Neutrophil (primary cell): Measurements from ENCODE around the gene INPP1.

Experiments used
- H3K27ac ChIP-seq: fragments of 200-600 bp; sonication (generic); 2 replicates; pipeline ENCODE4 v1.5.1; 2016; ENCODE audit warnings: mild to moderate bottlenecking, moderate library complexity
- H3K27me3 ChIP-seq: fragments of 200-600 bp; sonication (generic); 2 replicates; pipeline ENCODE4 v1.6.0; 2016; ENCODE audit warnings: mild to moderate bottlenecking
- H3K36me3 ChIP-seq: fragments of 200-600 bp; sonication (generic); 2 replicates; pipeline ENCODE4 v1.5.1; 2017
- H3K4me1 ChIP-seq, 2 experiments: fragments of 200-600 bp in 1 of 2; sonication (generic) in 1 of 2; 1 replicate in 1 of 2; 2 replicates in 1 of 2; pipeline versions ENCODE4 v1.5.1 to v1.6.1; 2013 to 2016; ENCODE audit warnings: low read depth in 1 of 2, low read length in 1 of 2, mild to moderate bottlenecking in 1 of 2, moderate library complexity in 1 of 2; ENCODE audit not compliant: control insufficient read depth in 1 of 2, insufficient read depth in 1 of 2
- H3K4me3 ChIP-seq, 2 experiments: fragments of 200-600 bp in 1 of 2; sonication (generic) in 1 of 2; 1 replicate in 1 of 2; 2 replicates in 1 of 2; pipeline ENCODE4 v1.5.1; 2013 to 2016; ENCODE audit warnings: low read depth in 1 of 2, low read length in 1 of 2, mild to moderate bottlenecking in 1 of 2, moderate library complexity in 1 of 2
- H3K9me3 ChIP-seq: fragments of 200-600 bp; sonication (generic); 2 replicates; pipeline ENCODE4 v1.5.1; 2016
- TF ChIP-seq, protein P1 (sequence below): fragments of 200-600 bp; sonication (generic); IDR thresholded peaks from 2 replicates; pipeline ENCODE4 v1.5.1; 2016; ENCODE audit warnings: antibody characterized with exemption

Gene INPP1

DNA sequence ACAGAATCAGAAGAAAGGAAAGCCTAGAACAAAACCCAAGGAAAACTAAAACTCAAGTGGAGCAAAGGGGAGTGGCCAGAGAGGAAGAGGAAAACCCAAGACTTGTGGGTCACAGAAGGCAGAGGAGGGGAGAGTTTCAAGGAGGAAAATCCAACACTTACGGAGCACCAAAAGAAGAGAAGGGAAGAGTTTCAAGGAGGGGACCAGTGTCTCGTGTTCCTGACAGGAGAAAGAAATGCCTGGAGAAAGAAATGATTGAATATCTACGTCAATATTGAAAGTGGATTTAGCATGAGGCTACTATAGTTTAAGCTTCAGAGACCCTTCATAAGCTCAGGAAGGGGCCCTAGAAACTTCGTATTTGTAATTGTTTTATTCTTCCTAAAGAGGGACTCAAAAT, 63.4 kb downstream of the INPP1 start:
- H3K36me3 ChIP-seq, result no peaks in the 10 kb centered on the region
- no peaks in the 10 kb centered on the region for H3K9me3 ChIP-seq
- peaks cover 82% of the 10 kb centered on the region for H3K27me3 ChIP-seq
- TF ChIP-seq, protein P1, sequence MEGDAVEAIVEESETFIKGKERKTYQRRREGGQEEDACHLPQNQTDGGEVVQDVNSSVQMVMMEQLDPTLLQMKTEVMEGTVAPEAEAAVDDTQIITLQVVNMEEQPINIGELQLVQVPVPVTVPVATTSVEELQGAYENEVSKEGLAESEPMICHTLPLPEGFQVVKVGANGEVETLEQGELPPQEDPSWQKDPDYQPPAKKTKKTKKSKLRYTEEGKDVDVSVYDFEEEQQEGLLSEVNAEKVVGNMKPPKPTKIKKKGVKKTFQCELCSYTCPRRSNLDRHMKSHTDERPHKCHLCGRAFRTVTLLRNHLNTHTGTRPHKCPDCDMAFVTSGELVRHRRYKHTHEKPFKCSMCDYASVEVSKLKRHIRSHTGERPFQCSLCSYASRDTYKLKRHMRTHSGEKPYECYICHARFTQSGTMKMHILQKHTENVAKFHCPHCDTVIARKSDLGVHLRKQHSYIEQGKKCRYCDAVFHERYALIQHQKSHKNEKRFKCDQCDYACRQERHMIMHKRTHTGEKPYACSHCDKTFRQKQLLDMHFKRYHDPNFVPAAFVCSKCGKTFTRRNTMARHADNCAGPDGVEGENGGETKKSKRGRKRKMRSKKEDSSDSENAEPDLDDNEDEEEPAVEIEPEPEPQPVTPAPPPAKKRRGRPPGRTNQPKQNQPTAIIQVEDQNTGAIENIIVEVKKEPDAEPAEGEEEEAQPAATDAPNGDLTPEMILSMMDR, result no peak
- H3K27ac ChIP-seq, result no peak overlapping the region
- no peak overlapping the region for H3K4me3 ChIP-seq
- peaks cover 24 to 29% of the 10 kb centered on the region in 2 experiments for H3K4me1 ChIP-seq

GRCh38 chr2:190407246-190407661, 63.9 kb downstream of the INPP1 start:
- no peak overlapping the region for H3K27ac ChIP-seq
- peaks cover 24 to 29% of the 10 kb centered on the region in 2 experiments for H3K4me1 ChIP-seq
- H3K27me3 ChIP-seq, result peaks cover 87% of the 10 kb centered on the region
- H3K9me3 ChIP-seq, result no peaks in the 10 kb centered on the region
- peak overlapping the region; percentile 58 to 73 for H3K4me3 ChIP-seq
- TF ChIP-seq, protein P1, result no peak
- no peaks in the 10 kb centered on the region for H3K36me3 ChIP-seq

DNA sequence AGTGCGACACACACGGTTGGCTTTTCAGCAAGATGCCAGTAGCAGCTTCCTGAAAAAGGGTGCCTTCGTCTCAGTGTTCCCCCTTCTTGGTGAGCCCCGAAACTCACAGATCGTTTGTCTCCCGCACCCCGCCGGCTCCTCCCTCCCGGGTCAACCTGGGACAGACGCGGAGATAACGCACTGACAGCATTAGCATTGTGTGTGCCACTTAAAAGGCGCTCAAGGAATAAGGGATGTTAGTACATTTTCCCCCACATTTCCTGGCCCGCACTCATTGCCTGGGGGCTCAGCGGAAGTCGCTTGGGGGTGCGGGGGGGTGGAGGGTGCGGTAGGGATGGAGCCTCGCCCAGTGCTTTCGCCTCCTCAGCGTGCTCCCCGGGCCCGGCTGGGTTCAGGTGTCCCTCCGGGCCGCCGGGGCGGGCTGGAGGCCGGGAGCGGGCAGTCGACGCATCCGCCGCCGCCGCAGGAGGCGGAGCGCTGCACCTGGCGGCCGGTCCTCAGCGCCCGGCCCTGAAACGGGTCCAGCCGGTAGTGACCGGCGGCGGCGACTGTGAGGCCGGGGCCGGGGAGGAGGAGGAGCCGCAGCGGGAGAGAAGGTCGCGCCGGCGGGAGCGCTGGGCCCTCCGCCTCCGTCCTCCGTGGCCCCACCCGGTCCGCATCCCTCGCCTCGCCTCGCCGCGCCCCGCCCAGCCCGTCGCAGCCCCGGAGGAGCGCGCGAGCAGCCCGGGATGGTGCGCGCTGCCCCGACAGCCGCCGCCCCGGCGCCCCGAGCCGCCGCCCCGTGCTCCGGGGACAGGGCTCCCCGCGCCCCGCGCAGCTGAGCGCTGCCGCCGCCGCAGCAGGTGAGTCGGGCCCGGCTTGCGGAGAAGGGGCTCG, 64.5 kb downstream of the INPP1 start, which contains the start of gene MFSD6:
TSS of gene MFSD6 (plus strand) at position 694 of the 876 bp plus-strand sequence. CDS start 27,675 bp downstream, outside the sequence.
- Histone ChIP-seq H3K36me3 (no peaks in the 10 kb centered on the region), H3K27me3 (peaks cover 93% of the 10 kb centered on the region), H3K4me1 (peaks cover 24 to 29% of the 10 kb centered on the region in 2 experiments), H3K4me3 (peak within 1 kb of the TSS; percentile 58 to 73), H3K27ac (no peak within 1 kb of the TSS), H3K9me3 (no peaks in the 10 kb centered on the region)
- TF ChIP-seq, protein P1, result no peak

DNA sequence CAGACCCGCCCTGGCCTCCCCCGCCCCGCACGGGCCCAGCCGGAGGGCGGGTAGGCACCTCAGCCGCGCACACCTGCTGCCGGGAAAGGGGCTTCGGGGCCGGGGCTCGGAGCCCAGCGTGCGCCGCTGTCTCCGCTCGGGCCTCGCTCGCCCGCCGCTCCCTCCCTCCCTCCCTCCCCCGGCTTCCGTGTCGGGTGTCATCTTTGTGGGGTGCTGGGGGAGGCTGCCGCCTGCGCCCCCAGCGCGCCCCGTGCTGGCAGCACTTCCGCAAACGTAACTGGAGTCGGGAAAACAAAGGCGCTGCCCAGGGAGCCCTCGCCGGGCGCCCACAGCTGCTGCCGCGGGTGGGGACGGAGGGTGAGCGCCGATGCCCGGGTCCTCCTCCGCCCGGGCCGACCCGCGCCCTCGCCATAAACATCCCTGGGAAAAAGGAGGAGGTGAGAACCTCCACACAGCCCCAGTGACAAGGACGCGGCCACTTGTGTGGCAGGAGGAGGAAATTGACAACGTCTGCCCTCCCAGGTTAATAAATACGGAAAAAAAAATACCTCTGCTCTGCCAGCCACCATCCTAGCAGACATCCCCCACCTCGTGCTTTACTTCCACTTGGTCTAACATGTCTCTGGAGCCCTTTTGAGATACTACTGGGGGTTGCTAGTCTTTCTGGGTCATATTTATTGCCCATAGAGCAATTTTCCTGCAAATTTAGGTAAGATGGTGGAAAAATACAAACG, 65.3 kb downstream of the INPP1 start:
- Histone ChIP-seq H3K4me3 (peak overlapping the region; percentile 58 to 73), H3K27me3 (peaks cover 100% of the 10 kb centered on the region), H3K27ac (no peak overlapping the region), H3K36me3 (no peaks in the 10 kb centered on the region), H3K4me1 (peaks cover 24 to 29% of the 10 kb centered on the region in 2 experiments), H3K9me3 (no peaks in the 10 kb centered on the region)
- TF ChIP-seq, protein P1, result no peak

- Histone ChIP-seq H3K27me3 (peaks cover 98% of the 10 kb centered on the region), H3K4me1 (peaks cover 21 to 29% of the 10 kb centered on the region in 2 experiments), H3K27ac (no peak overlapping the region), H3K36me3 (no peaks in the 10 kb centered on the region), H3K4me3 (no peak overlapping the region), H3K9me3 (no peaks in the 10 kb centered on the region)
- TF ChIP-seq, protein P1, result no peak
Measured at GRCh38 chr2:190409616-190410015, 66.2 kb downstream of the INPP1 start.
